GM13976 (cell line): Measurements from ENCODE around the gene RBP3.

Experiments
- DNase-seq: peaks from one replicate; pipeline ENCODE4 v3.0.0; 2012; ENCODE audit warnings: low spot score
- CTCF ChIP-seq: IDR thresholded peaks from 2 replicates; pipeline ENCODE4 v1.5.1; 2012; ENCODE audit warnings: borderline replicate concordance, mild to moderate bottlenecking; ENCODE audit not compliant: insufficient read depth; ENCODE audit errors: extremely low read depth, missing control alignments, control extremely low read depth
- in situ Hi-C: fragments of 300-500 bp; cut with MboI; formaldehyde crosslinking; loops from one replicate; pipeline ENCODE4 v1.12.0; 2022; ENCODE audit warnings: low sequenced_read_pairs, mixed read lengths, inconsistent platforms; ENCODE audit not compliant: unreplicated experiment

RBP3 gene

GRCh38 chr10:47334466-47335295, 13.5 kb upstream of the RBP3 start:
- TF ChIP-seq CTCF, result no peak
- no peak for DNase-seq
- in situ Hi-C loops, result no loop called here

GRCh38 chr10:47335906-47336305, 12.3 kb upstream of the RBP3 start:
- no peak for TF ChIP-seq CTCF
- in situ Hi-C loops, result no loop called here
- DNase-seq, result no peak

GRCh38 chr10:47336387-47337134, 11.6 kb upstream of the RBP3 start:
- no peak for TF ChIP-seq CTCF
- in situ Hi-C loops, result no loop called here
- DNase-seq, result no peak

- DNase-seq, result no peak
- TF ChIP-seq CTCF, result no peak
- in situ Hi-C loops, result no loop called here
Observed at GRCh38 chr10:47337310-47337709, 10.9 kb upstream of the RBP3 start.

- no peak for DNase-seq
- TF ChIP-seq CTCF, result no peak
- in situ Hi-C loops, result no loop called here
Observed at GRCh38 chr10:47339186-47339735, 8.9 kb upstream of the RBP3 start.

GRCh38 chr10:47339759-47340607, 8.2 kb upstream of the RBP3 start:
- in situ Hi-C loops, result no loop called here
- no peak for TF ChIP-seq CTCF
- no peak for DNase-seq
